Measurements from ENCODE around the gene LYL1. TPM values are rescaled to one million over a fixed set of nuclear protein-coding genes. Genes with fewer than 3 reads are reported as not detected.

The LYL1 gene
- total and polyA plus RNA-seq, 9 of the 15 experiments (the other 6 are each of a cell fraction or from before 2014, with no cell fraction given): 1.3 to 266 (median 34.0) TPM

DNA sequence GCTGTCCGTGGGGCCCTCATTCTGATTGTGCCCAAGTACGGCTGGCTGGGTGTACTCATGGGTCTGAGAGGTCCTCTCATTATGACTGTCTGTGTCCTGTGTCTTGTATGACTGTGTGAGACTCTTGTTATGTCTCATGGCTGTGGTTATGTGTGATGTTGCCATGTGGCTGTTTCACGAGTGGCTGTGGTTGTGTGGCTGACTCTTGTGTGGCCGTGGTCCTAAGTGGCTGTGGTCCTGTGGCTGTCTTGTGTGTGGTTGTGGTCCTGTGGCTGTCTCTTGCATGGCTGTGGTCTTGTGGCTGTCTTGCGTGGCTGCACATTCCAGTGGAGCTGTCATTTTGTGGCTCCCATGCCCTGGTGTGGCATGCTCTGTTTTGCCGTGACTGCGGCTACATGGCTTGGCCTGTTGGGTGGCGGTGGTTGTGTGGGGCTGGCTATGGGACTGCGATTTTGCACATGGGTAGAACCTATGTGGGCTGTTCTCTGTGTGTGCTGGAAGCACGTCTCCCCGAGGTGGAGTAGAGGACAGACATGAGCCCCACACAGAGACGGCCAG, 2.5 kb downstream of the LYL1 start (continued):
- TF ChIP-seq, protein P1, sequence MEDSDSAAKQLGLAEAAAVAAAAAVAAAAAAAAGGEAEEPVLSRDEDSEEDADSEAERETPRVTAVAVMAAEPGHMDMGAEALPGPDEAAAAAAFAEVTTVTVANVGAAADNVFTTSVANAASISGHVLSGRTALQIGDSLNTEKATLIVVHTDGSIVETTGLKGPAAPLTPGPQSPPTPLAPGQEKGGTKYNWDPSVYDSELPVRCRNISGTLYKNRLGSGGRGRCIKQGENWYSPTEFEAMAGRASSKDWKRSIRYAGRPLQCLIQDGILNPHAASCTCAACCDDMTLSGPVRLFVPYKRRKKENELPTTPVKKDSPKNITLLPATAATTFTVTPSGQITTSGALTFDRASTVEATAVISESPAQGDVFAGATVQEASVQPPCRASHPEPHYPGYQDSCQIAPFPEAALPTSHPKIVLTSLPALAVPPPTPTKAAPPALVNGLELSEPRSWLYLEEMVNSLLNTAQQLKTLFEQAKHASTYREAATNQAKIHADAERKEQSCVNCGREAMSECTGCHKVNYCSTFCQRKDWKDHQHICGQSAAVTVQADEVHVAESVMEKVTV (CRISPR knock-in tag; IDR thresholded peaks at IDR 0.05): no peak; the same call in 1 of the 2 replicates
- TF ChIP-seq, protein P2, sequence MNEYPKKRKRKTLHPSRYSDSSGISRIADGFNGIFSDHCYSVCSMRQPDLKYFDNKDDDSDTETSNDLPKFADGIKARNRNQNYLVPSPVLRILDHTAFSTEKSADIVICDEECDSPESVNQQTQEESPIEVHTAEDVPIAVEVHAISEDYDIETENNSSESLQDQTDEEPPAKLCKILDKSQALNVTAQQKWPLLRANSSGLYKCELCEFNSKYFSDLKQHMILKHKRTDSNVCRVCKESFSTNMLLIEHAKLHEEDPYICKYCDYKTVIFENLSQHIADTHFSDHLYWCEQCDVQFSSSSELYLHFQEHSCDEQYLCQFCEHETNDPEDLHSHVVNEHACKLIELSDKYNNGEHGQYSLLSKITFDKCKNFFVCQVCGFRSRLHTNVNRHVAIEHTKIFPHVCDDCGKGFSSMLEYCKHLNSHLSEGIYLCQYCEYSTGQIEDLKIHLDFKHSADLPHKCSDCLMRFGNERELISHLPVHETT (CRISPR knock-in tag; conservative IDR thresholded peaks at IDR 0.05 in 1 of 2, IDR thresholded peaks at IDR 0.05 in 1 of 2): no peak
- TF ChIP-seq TFAM (CRISPR knock-in tag; conservative IDR thresholded peaks at IDR 0.05): no peak
- TF ChIP-seq ZNF354B (CRISPR knock-in tag; IDR thresholded peaks at IDR 0.05): no peak
- TF ChIP-seq PYGO2 (tag; IDR thresholded peaks at IDR 0.05): 0 out of 2 replicates have a peak, but pooled peaks have one; percentile 34
- TF ChIP-seq HCFC1 (IDR thresholded peaks at IDR 0.05; ENCODE audit: low read depth, low read length): no peak
- no peak for TF ChIP-seq MAFK (IDR thresholded peaks at IDR 0.05; ENCODE audit: low read length)
- TF ChIP-seq GABPB1 (CRISPR knock-in tag; IDR thresholded peaks at IDR 0.05): no peak; the same call in 1 of the 2 replicates
- no peak for TF ChIP-seq YY1 (IDR thresholded peaks at IDR 0.05; ENCODE audit: borderline replicate concordance in 1 of 3, control insufficient read depth in 1 of 3, extremely low read depth in 1 of 3, insufficient read depth in 3 of 3, insufficient read length in 1 of 3, insufficient replicate concordance in 2 of 3, low read depth in 1 of 3, low read length in 2 of 3)
- no peak for TF ChIP-seq ZNF197 (CRISPR knock-in tag; IDR thresholded peaks at IDR 0.05; ENCODE audit: low read depth)
- 0 out of 2 replicates have a peak, but pooled peaks have one; percentile 15 for TF ChIP-seq LARP7 (IDR thresholded peaks at IDR 0.05)
- TF ChIP-seq NFATC3 (IDR thresholded peaks at IDR 0.05): no peak
- no peak for TF ChIP-seq SOX6 (IDR thresholded peaks at IDR 0.05)
- TF ChIP-seq ZNF431 (CRISPR knock-in tag; IDR thresholded peaks at IDR 0.05): no peak
- TF ChIP-seq ZSCAN32 (CRISPR knock-in tag; IDR thresholded peaks at IDR 0.05): no peak
- TF ChIP-seq, protein P3, sequence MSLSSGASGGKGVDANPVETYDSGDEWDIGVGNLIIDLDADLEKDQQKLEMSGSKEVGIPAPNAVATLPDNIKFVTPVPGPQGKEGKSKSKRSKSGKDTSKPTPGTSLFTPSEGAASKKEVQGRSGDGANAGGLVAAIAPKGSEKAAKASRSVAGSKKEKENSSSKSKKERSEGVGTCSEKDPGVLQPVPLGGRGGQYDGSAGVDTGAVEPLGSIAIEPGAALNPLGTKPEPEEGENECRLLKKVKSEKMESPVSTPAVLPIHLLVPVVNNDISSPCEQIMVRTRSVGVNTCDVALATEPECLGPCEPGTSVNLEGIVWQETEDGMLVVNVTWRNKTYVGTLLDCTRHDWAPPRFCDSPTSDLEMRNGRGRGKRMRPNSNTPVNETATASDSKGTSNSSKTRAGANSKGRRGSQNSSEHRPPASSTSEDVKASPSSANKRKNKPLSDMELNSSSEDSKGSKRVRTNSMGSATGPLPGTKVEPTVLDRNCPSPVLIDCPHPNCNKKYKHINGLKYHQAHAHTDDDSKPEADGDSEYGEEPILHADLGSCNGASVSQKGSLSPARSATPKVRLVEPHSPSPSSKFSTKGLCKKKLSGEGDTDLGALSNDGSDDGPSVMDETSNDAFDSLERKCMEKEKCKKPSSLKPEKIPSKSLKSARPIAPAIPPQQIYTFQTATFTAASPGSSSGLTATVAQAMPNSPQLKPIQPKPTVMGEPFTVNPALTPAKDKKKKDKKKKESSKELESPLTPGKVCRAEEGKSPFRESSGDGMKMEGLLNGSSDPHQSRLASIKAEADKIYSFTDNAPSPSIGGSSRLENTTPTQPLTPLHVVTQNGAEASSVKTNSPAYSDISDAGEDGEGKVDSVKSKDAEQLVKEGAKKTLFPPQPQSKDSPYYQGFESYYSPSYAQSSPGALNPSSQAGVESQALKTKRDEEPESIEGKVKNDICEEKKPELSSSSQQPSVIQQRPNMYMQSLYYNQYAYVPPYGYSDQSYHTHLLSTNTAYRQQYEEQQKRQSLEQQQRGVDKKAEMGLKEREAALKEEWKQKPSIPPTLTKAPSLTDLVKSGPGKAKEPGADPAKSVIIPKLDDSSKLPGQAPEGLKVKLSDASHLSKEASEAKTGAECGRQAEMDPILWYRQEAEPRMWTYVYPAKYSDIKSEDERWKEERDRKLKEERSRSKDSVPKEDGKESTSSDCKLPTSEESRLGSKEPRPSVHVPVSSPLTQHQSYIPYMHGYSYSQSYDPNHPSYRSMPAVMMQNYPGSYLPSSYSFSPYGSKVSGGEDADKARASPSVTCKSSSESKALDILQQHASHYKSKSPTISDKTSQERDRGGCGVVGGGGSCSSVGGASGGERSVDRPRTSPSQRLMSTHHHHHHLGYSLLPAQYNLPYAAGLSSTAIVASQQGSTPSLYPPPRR (CRISPR knock-in tag; IDR thresholded peaks at IDR 0.05; ENCODE audit: borderline replicate concordance): no peak
- no peak for TF ChIP-seq FOSL1 (tag; conservative IDR thresholded peaks at IDR 0.05)
- no peak for TF ChIP-seq SAFB2 (IDR thresholded peaks at IDR 0.05; ENCODE audit: borderline replicate concordance, low read depth, low read length, severe bottlenecking)
- no peak for TF ChIP-seq FUS (optimal IDR thresholded peaks at IDR 0.05; ENCODE audit: low read depth, low read length)

All from K562 (cell line).